Stomach smooth muscle (tissue), 2 donors: ENCODE results near the gene FBXW5.

Source experiments
- H3K27ac ChIP-seq: one replicate; pipeline ENCODE4 v1.7.0; 2013; ENCODE audit warnings: mild to moderate bottlenecking, low read length, inconsistent platforms
- H3K27me3 ChIP-seq, 2 donors: one replicate each; pipeline ENCODE4 v1.7.0; 2013; ENCODE audit warnings: low read length in 2 of 2; ENCODE audit not compliant: insufficient read depth in 2 of 2, control insufficient read depth in 1 of 2
- H3K36me3 ChIP-seq, 2 donors: one replicate each; pipeline ENCODE4 v1.7.0; 2013; ENCODE audit warnings: low read length in 2 of 2; ENCODE audit not compliant: control insufficient read depth in 2 of 2, insufficient read depth in 2 of 2
- H3K4me1 ChIP-seq: one replicate; pipeline ENCODE4 v1.7.0; 2013; ENCODE audit warnings: low read length; ENCODE audit not compliant: control insufficient read depth, insufficient read depth
- H3K4me3 ChIP-seq, 2 donors: one replicate each; pipeline ENCODE4 v1.7.0; 2013; ENCODE audit warnings: low read length in 2 of 2
- H3K9ac ChIP-seq, 2 donors: one replicate each; pipeline ENCODE4 v1.7.0; 2013; ENCODE audit warnings: low read length in 2 of 2, mild to moderate bottlenecking in 1 of 2
- H3K9me3 ChIP-seq, 2 donors: one replicate each; pipeline ENCODE4 v1.7.0; 2013; ENCODE audit warnings: low read length in 2 of 2; ENCODE audit not compliant: control insufficient read depth in 2 of 2
- donor health status: healthy.
- donor health status: Pancreatic carcinoma.

The FBXW5 gene

GRCh38 chr9:136960212-136960937 lies 15.8 kb upstream of the FBXW5 start:
- H3K36me3 ChIP-seq: no peaks in the 10 kb centered on the region
- no peaks in the 10 kb centered on the region for H3K9me3 ChIP-seq
- H3K9ac ChIP-seq: no peak overlapping the region
- no peak overlapping the region for H3K4me3 ChIP-seq
- H3K4me1 ChIP-seq: peaks cover 2% of the 10 kb centered on the region
- no peaks in the 10 kb centered on the region for H3K27me3 ChIP-seq
- no peak overlapping the region for H3K27ac ChIP-seq

- no peak overlapping the region for H3K9ac ChIP-seq
- H3K4me3 ChIP-seq: no peak overlapping the region
- no peaks in the 10 kb centered on the region for H3K36me3 ChIP-seq
- no peaks in the 10 kb centered on the region for H3K27me3 ChIP-seq
- H3K27ac ChIP-seq: no peak overlapping the region
- peaks cover 2% of the 10 kb centered on the region for H3K4me1 ChIP-seq
- H3K9me3 ChIP-seq: no peaks in the 10 kb centered on the region
These were observed 14.6 kb upstream of the FBXW5 start for GRCh38 chr9:136958898-136959850.

GRCh38 chr9:136958473-136958872 lies 13.9 kb upstream of the FBXW5 start:
- no peak overlapping the region for H3K4me3 ChIP-seq
- peaks cover 2% of the 10 kb centered on the region for H3K4me1 ChIP-seq
- no peaks in the 10 kb centered on the region for H3K9me3 ChIP-seq
- no peaks in the 10 kb centered on the region for H3K27me3 ChIP-seq
- H3K9ac ChIP-seq: no peak overlapping the region
- no peaks in the 10 kb centered on the region for H3K36me3 ChIP-seq
- no peak overlapping the region for H3K27ac ChIP-seq

- Histone ChIP-seq H3K9ac (no peak overlapping the region), H3K27me3 (no peaks in the 10 kb centered on the region), H3K9me3 (no peaks in the 10 kb centered on the region), H3K4me3 (no peak overlapping the region), H3K36me3 (no peaks in the 10 kb centered on the region), H3K4me1 (peaks cover 2% of the 10 kb centered on the region), H3K27ac (no peak overlapping the region)
These were observed 13.4 kb upstream of the FBXW5 start for GRCh38 chr9:136957901-136958300.

- H3K4me1 ChIP-seq: peaks cover 2% of the 10 kb centered on the region
- H3K4me3 ChIP-seq: no peak overlapping the region
- H3K36me3 ChIP-seq: no peaks in the 10 kb centered on the region
- H3K27me3 ChIP-seq: no peaks in the 10 kb centered on the region
- H3K9me3 ChIP-seq: no peaks in the 10 kb centered on the region
- H3K9ac ChIP-seq: no peak overlapping the region
- H3K27ac ChIP-seq: no peak overlapping the region
These were observed 12.9 kb upstream of the FBXW5 start for GRCh38 chr9:136957461-136957860.

GRCh38 chr9:136956604-136957003 lies 12.1 kb upstream of the FBXW5 start:
- H3K4me1 ChIP-seq: no peaks in the 10 kb centered on the region
- H3K36me3 ChIP-seq: no peaks in the 10 kb centered on the region
- H3K9me3 ChIP-seq: no peaks in the 10 kb centered on the region
- no peak overlapping the region for H3K9ac ChIP-seq
- H3K27me3 ChIP-seq: no peaks in the 10 kb centered on the region
- no peak overlapping the region for H3K27ac ChIP-seq
- H3K4me3 ChIP-seq: no peak overlapping the region

- Histone ChIP-seq H3K36me3 (no peaks in the 10 kb centered on the region), H3K9ac (no peak overlapping the region), H3K9me3 (no peaks in the 10 kb centered on the region), H3K4me1 (no peaks in the 10 kb centered on the region), H3K4me3 (no peak overlapping the region), H3K27ac (no peak overlapping the region), H3K27me3 (no peaks in the 10 kb centered on the region)
These were observed 11.4 kb upstream of the FBXW5 start for GRCh38 chr9:136955943-136956335.

GRCh38 chr9:136955202-136955942 lies 10.8 kb upstream of the FBXW5 start:
- H3K36me3 ChIP-seq: no peaks in the 10 kb centered on the region
- H3K9me3 ChIP-seq: no peaks in the 10 kb centered on the region
- peaks cover 4% of the 10 kb centered on the region for H3K4me1 ChIP-seq
- no peak overlapping the region for H3K9ac ChIP-seq
- no peaks in the 10 kb centered on the region for H3K27me3 ChIP-seq
- no peak overlapping the region for H3K27ac ChIP-seq
- no peak overlapping the region for H3K4me3 ChIP-seq

- H3K27ac ChIP-seq: no peak overlapping the region
- no peaks in the 10 kb centered on the region for H3K9me3 ChIP-seq
- no peaks in the 10 kb centered on the region for H3K27me3 ChIP-seq
- H3K4me1 ChIP-seq: peaks cover 12% of the 10 kb centered on the region
- H3K9ac ChIP-seq: no peak overlapping the region
- no peaks in the 10 kb centered on the region for H3K36me3 ChIP-seq
- no peak overlapping the region for H3K4me3 ChIP-seq
These were observed 9.9 kb upstream of the FBXW5 start for GRCh38 chr9:136954270-136955083.

GRCh38 chr9:136953771-136954269 lies 9.3 kb upstream of the FBXW5 start:
- Histone ChIP-seq H3K4me3 (no peak overlapping the region), H3K36me3 (no peaks in the 10 kb centered on the region), H3K4me1 (peaks cover 16% of the 10 kb centered on the region), H3K27ac (no peak overlapping the region), H3K27me3 (no peaks in the 10 kb centered on the region), H3K9me3 (no peaks in the 10 kb centered on the region), H3K9ac (no peak overlapping the region)
